ENCODE data around the gene BMPER. TPM values are rescaled to one million over a fixed set of nuclear protein-coding genes. Genes with fewer than 3 reads are reported as not detected.
"Not testable (repeated sequence)": the region's sequence is repeated elsewhere in the genome, so short reads cannot be mapped to it uniquely, and the experiment has no call there.

The BMPER gene
- total RNA-seq, 1 experiment from 2014 or later = 6.7 TPM

GRCh38 chr7:34165466-34165865 is 260.1 kb downstream of the BMPER start:
- TF ChIP-seq CTCF (conservative IDR thresholded peaks at IDR 0.05; ENCODE audit: low read depth, low read length) = no peak
- no peaks in the 10 kb centered on the region for H3K9me3 ChIP-seq (ENCODE audit: low read depth, low read length, poor library complexity, severe bottlenecking)
- no peaks in the 10 kb centered on the region for H3K27me3 ChIP-seq (replicated peaks; ENCODE audit: insufficient read depth, low read depth, low read length, poor library complexity)
- H3K4me3 ChIP-seq (ENCODE audit: low read depth, low read length, poor library complexity, severe bottlenecking) = no peak overlapping the region
- intact Hi-C loops (cut with micrococcal nuclease; ENCODE audit: unreplicated experiment) = no loop called here
- peaks cover 14% of the 10 kb centered on the region for H3K4me1 ChIP-seq (ENCODE audit: insufficient read depth, low read length, poor library complexity, severe bottlenecking)
- H3K36me3 ChIP-seq (ENCODE audit: insufficient read depth, low read length, poor library complexity, severe bottlenecking) = no peaks in the 10 kb centered on the region
- no TSS peak for BruUV-seq (replicated peaks)
- ChIA-PET POLR2A (ENCODE audit: low non-redundant PET) (no interaction called here), CTCF (no interaction called here)
- no peak for DNase-seq (ENCODE audit: low spot score)
- H3K27ac ChIP-seq (ENCODE audit: low read depth, low read length, poor library complexity, severe bottlenecking) = no peak overlapping the region

DNA sequence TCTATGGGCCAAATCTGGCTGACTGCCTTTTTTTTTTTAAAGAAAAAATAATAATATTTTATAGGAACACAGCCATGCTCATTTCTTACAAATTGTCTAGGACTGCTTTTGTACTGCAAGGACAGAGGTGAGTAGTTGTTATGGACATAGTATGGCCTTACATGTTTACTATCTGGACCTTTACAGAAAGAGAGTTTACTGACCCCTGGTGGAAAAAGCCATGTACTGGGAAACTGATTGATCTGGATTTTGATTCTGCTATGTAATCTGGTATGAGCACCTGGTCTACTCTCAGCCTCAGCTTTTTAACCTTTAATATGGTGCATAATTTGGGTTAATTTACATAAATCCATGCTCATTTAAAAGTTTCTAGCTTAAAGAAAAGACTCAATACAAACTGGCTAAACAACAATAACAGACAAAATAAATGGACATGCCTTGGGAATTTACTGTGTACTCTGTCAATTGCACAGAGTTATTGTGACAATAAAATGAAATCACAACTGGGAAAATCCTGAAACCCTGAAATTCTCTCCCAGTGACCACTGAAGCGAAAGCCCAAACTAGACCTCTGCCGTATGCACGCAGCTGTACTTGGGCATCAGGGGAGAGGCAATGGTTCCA is 260.7 kb downstream of the BMPER start:
- no TSS peak for BruUV-seq (replicated peaks)
- ChIA-PET CTCF (no interaction called here), POLR2A (ENCODE audit: low non-redundant PET) (no interaction called here)
- H3K36me3 ChIP-seq (ENCODE audit: insufficient read depth, low read length, poor library complexity, severe bottlenecking) = no peaks in the 10 kb centered on the region
- H3K27me3 ChIP-seq (replicated peaks; ENCODE audit: insufficient read depth, low read depth, low read length, poor library complexity) = no peaks in the 10 kb centered on the region
- TF ChIP-seq CTCF (conservative IDR thresholded peaks at IDR 0.05; ENCODE audit: low read depth, low read length) (peak; percentile 69), EZH2 (IDR thresholded peaks at IDR 0.05; ENCODE audit: borderline replicate concordance, low read depth, low read length, poor library complexity, severe bottlenecking) (no peak)
- H3K4me1 ChIP-seq (ENCODE audit: insufficient read depth, low read length, poor library complexity, severe bottlenecking) = peaks cover 14% of the 10 kb centered on the region
- H3K27ac ChIP-seq (ENCODE audit: low read depth, low read length, poor library complexity, severe bottlenecking) = no peak overlapping the region
- no peak overlapping the region for H3K4me3 ChIP-seq (ENCODE audit: low read depth, low read length, poor library complexity, severe bottlenecking)
- peak; percentile 54 for DNase-seq (ENCODE audit: low spot score)
- intact Hi-C loops (cut with micrococcal nuclease; ENCODE audit: unreplicated experiment) = loop anchor here (2.0 kb wide), 1 partner anchor 75 kb away; no protein-coding TSS in a partner anchor
- no peaks in the 10 kb centered on the region for H3K9me3 ChIP-seq (ENCODE audit: low read depth, low read length, poor library complexity, severe bottlenecking)

GRCh38 chr7:34168013-34168412 is 262.7 kb downstream of the BMPER start:
- Histone ChIP-seq H3K9me3 (ENCODE audit: low read depth, low read length, poor library complexity, severe bottlenecking) (no peaks in the 10 kb centered on the region), H3K4me3 (ENCODE audit: low read depth, low read length, poor library complexity, severe bottlenecking) (no peak overlapping the region), H3K36me3 (ENCODE audit: insufficient read depth, low read length, poor library complexity, severe bottlenecking) (no peaks in the 10 kb centered on the region), H3K27me3 (replicated peaks; ENCODE audit: insufficient read depth, low read depth, low read length, poor library complexity) (no peaks in the 10 kb centered on the region), H3K27ac (ENCODE audit: low read depth, low read length, poor library complexity, severe bottlenecking) (no peak overlapping the region), H3K4me1 (ENCODE audit: insufficient read depth, low read length, poor library complexity, severe bottlenecking) (peaks cover 3% of the 10 kb centered on the region)
- intact Hi-C loops (cut with micrococcal nuclease; ENCODE audit: unreplicated experiment) = no loop called here
- ChIA-PET CTCF (interaction anchor here (1.0 kb wide), 1 partner anchor 33 kb away, joined by 3 read pairs; no protein-coding TSS in a partner anchor), POLR2A (ENCODE audit: low non-redundant PET) (no interaction called here)
- TF ChIP-seq CTCF (conservative IDR thresholded peaks at IDR 0.05; ENCODE audit: low read depth, low read length) (no peak), EZH2 (IDR thresholded peaks at IDR 0.05; ENCODE audit: borderline replicate concordance, low read depth, low read length, poor library complexity, severe bottlenecking) (no peak)
- DNase-seq (ENCODE audit: low spot score) = peak; percentile 65
- no TSS peak for BruUV-seq (replicated peaks)

GRCh38 chr7:34174688-34175616 is 269.6 kb downstream of the BMPER start:
- H3K9me3 ChIP-seq (ENCODE audit: low read depth, low read length, poor library complexity, severe bottlenecking); H3K36me3 ChIP-seq (ENCODE audit: insufficient read depth, low read length, poor library complexity, severe bottlenecking); H3K4me1 ChIP-seq (ENCODE audit: insufficient read depth, low read length, poor library complexity, severe bottlenecking); H3K27me3 ChIP-seq (replicated peaks; ENCODE audit: insufficient read depth, low read depth, low read length, poor library complexity); H3K4me3 ChIP-seq (ENCODE audit: low read depth, low read length, poor library complexity, severe bottlenecking); DNase-seq (ENCODE audit: low spot score); intact Hi-C loops (cut with micrococcal nuclease; ENCODE audit: unreplicated experiment); POLR2A ChIA-PET (ENCODE audit: low non-redundant PET); H3K27ac ChIP-seq (ENCODE audit: low read depth, low read length, poor library complexity, severe bottlenecking); CTCF ChIA-PET; BruUV-seq (replicated peaks): not testable (repeated sequence)
